ENCODE data around the gene USP22.
"Not testable (repeated sequence)": the region's sequence is repeated elsewhere in the genome, so short reads cannot be mapped to it uniquely, and the experiment has no call there.

USP22 gene

DNA sequence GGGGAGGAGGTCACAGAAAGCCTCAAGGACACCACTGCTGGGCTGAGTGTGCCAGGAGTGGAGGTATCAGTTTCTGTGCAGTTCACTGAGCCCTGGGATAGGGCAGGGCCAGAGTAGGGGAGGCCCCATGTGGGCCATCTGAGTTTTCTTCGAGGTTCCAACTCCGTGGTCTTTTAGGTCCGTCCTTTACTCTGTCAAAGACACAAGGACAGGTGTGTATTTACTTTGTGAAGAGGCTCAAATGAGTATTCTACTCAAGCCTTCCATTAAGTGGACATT lies 59.5 kb downstream of the USP22 start:
- no peak for DNase-seq

DNA sequence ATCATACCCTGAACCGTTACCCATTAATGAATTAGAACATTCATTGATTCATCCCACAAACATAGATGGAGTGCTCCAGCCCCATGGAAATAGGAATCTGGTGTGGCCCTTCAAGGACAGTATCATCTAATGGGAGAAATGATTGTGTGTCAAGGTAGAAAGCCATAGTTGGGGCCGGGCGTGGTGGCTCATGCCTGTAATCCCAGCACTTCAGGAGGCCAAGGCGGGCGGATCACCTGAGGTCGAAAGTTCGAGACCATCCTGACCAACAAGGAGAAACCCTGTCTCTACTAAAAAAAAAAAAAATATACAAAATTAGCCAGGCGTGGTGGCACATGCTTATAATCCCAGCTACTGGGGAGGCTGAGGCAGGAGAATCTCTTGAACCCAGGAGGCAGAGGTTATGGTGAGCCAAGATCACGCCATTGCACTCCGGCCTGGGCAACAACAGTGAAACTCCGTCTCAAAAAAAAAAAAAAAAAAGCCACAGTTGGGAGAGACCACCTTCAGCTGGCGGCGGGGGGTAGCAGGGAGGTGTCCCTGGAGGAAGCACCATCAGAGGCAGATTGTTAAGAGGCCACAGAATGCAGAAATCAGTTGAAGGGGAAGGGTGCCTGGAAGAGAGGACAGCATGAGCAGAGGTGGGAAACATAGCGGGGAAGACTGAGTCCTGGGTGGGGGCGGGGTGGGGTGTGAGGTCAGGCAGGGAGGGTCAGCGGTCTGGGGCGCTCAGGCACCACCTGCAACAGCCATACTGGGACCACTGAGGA lies 60.0 kb downstream of the USP22 start:
- no peak for DNase-seq

DNA sequence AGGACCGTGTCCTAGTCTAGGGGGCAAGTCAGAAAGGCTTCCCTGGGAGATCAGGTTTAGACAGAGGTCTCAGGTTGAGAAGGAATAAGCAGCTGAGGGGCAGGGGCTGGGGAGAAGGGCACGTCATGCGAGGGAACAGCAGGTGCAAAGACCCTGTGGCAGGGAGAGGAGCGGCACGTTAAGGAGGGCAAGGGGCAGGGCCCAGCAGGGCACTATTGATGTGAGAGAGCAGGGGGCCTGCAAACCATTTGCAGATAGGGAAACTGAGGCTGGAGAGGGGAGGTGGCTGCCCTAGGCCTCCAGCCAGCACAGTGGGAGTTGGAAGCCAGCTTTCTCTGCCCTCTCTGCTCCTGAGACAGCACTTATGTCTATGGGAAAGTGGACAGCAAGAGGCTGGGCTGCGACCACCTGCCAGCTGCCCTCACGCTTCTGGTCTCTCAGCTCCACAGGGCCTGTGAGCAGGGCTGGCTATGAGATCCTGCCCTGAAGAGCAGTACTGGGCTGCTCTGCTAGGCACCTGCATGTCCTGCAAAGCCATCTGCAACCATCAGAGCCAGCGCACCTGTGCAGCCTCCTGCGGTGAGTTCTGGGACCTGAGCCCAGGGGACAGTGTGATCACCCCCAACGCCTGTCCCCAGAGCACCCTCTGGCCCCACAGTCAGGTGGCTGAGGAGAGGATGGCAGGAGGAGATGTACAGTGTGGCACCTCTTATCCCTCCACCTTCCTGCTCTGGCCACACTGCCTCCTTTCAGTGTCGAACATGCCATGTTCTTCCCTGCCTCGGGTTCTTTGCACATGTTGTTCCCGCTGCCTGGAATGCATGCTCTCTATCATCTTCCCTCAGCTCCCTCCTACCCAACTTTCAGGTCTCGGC lies 61.5 kb downstream of the USP22 start:
- no peak for DNase-seq

DNA sequence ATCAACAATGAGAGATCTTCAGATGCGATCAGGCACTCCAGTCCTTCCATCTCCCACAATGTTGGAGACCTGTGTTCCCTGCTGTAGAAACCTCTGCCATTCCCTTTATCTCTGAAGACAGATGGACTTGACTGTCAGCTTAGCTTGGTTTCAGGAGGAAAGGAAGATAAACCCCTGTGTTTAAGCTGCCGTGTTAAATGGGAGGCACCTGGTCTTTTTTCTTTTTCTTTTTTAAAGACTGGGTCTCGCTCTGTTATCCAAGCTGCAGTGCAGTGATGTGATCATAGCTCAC lies 63.1 kb downstream of the USP22 start:
- no peak for DNase-seq

DNA sequence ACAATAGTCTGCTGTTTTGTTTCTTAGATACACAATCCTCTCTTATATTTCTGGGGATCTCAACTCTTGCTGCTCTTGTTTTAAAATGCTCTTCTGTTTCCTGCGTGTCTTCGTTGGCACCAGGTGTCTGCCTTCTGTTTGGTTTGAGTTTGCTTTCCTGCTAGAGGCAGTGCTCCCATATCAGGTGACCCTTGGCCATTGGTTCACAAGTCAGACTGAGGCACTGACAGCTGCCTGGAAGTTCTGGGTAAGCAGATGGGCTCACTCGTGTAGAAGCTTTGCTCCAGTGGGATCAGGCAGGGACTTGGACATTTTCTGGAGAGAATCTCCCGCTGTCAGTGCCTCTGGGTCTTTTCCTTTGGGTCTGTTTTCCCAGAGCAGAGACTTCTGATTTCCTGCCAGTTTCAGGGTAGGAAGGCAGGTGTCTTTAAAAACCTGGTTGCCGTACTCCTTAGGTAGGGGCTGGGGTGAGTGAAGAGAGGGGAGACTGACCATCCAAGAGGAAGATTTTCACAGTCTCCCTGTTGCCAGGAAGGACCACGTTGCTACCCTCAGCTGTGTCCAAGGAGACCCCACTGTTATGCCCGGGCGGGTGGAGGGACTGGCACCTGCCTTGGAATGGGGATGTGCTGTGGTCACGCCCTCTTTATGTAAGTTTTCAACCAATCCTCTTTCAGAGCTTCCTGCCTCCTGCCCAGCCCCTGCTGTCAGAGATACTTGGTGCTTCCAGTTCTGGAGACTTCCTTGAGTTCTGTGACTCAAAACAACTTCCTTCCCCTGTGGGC lies 63.6 kb downstream of the USP22 start:
- not testable (repeated sequence) for DNase-seq

DNA sequence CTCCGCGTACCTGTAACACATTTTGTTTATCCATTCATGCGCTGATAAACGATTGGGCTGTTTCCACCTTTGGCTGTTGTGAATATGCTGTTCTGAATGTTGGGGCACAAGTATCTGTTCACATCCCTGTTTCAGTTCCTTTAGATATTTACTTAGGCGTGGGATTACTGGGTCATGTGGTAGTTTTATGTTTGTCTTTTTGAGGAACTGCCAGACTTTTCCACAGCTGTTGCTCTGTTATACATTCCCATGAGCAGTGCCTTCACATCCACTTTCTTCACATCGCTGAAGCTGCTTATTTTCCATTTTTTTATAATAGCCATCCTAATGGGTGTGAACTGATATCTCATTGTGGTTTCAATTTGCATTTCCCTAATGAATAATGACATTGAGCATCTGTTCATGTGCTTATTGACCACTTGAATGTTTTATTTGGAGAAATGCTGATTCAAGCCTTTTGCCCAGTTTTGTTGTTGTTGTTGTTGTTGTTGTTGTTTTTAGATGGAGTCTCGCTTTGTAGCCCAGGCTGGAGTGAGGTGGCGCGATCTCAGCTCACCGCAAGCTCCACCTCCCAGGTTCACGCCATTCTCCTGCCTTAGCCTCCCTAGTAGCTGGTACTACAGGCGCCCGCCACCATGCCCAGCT lies 65.1 kb downstream of the USP22 start:
- not testable (repeated sequence) for DNase-seq

DNA sequence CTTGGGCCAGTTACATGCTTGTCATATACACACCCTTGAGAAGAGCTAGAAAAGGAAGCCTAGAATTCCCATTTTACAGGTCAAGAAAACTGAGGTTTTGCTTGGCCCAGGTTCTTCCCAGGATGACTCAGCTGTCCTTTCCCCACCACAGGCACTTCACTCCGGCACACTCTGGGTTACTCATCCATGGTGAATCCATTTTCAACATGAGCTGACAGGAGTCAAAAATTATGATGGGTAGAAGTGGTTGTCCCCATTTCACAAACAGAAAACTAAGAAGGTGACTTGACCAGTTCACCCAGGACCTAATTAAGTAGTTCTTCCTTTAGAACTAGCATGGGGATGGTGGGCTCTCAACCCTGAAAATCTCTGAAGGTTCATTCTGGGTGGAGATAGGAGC lies 67.2 kb downstream of the USP22 start:
- DNase-seq, result no peak

DNA sequence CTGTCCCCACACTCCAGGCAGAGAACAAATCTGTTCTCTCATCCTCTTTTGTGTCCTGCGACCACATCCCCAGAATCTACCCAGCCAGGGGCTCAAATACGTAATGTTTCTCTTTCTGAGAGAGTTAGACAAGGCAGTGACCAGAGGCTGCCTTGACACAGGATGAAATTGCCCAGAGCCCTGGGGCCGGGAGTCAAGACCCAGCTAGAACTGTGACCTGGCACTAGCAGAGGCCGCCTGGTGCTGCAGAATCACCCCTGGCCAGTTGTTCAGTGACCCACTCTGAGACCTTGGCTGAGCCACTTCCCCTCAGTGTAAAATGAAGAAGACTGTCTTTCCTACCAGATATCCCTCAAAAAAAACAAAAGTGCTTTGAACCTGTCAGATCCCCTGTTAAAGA lies 72.5 kb downstream of the USP22 start:
- no peak for DNase-seq

DNA sequence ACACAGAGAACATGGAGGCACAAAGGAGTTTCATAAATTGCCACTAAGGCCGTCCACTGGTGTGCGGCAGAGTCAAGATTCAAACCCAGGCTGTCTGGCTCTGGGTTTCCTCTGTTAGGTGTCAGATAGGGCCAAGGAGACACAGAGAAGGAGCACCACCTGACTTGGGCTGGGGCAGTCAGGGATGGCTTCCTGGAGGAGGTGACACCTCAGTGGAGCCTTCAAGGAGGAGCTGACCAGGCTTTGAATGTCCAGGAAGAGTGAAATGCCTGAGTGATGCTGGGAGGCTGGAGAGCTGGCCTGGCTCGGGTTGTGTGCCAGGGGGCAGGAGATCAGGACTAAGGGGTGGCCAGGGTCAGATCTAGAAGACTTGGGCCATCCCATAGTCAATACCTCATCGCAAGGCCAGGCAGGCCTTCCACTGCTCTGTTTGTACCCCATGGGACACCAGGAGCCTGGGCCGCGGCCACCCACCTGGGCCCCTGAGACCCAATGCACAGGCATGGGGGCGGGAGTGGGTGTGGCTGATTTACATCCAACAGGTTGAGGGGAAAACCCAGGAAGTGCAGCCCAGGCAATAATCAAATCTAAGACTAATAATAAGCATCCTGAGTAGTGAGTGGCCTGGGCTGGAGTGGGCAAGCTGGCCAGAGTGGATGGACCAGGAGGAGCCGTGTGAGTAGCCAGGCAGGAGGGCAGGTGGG lies 73.7 kb downstream of the USP22 start:
- DNase-seq, result no peak

DNA sequence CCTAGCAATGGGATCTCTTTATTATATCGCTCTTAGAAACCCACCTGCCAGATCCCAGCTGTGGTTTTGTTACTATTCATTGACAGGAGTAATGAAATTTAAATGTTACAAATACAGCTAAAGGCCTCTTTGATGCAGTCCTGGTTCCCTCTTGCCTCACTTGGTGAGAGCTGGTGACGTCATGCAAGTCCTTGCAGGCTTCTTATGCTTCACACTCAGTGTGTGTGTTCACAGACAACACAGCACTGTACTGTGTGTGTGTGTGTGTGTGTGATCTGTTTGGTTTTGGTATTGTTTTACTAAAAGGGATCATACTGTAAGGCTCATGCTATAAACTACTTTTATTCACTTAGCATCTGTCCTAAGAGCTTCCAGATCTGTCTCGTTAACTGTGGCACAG lies 75.0 kb downstream of the USP22 start:
- no peak for DNase-seq

DNA sequence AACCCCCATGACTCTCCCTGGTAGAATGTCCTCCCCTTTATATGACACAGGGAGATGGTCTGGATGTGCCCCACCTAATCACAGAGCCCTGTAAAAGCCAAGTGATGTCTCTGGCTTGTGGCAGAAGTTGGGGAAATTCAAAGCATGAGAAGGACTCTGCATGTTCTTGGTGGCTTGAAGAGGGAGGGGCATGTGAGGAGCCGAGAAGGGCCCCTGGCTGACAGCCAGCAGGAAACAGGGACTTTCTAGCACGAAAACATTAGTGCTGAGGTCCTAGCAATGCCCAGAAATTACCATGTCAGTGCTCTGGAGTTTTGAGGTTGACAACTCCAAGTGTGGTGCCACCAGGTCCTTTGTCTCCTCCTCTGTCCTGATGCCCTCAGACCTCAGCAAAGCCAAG lies 75.9 kb downstream of the USP22 start:
- no peak for DNase-seq

DNA sequence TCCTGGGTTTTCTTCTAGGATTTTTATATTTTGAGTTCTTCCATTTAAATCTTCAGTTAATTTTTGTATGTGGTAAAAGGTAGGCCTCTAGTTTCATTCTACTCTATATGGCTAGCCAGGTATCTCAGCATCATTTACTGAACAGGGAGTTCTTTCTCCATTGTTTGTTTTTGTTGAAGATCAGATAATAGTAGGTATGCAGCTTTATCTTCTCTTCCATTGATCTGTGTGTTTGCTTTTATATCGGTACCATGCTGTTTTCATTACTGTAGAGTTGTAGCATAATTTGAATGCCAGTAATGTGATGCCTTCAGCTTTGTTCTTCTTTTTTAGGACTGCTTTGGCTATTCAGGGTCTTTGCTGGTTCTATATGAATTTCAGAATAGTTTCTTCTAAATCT lies 77.3 kb downstream of the USP22 start:
- DNase-seq, result no peak

DNA sequence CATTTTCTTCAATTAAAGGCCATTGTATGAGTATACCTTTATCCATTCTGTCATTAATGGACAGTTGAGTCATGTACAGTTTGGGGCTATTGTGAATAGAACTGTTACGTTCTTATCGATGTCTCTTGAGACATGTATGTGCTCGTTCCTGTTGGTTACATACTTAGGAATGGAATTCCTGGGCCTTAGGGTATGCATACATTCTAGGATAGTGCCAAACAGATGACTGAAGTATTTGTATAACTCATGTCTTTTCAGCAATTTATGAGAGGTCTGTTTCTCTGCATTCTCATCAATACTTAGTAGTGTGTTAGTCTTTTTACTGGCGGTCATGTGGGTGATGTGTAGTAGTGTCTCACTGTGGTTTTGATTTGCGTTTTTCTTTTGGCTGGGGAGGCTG lies 81.2 kb downstream of the USP22 start:
- no peak for DNase-seq

DNA sequence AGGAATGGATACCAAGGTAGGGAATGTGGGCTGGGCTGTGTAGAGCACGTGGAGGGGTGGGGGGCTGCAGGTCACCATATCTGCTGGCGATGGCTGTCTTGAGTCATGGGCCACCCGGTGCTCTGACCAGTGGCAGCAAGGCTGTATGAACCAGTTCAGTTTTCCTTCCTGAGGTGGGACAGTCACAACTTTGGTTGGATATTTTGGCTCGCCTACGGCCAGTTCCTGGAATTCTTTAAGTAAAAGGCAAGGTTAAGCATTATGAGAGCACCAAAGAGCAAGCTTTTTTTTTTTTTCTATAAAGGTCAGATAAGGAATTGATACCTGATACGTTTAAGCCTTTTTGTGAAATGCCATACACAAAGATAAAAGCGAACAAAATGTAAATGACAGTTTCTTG lies 81.9 kb downstream of the USP22 start:
- no peak for DNase-seq

DNA sequence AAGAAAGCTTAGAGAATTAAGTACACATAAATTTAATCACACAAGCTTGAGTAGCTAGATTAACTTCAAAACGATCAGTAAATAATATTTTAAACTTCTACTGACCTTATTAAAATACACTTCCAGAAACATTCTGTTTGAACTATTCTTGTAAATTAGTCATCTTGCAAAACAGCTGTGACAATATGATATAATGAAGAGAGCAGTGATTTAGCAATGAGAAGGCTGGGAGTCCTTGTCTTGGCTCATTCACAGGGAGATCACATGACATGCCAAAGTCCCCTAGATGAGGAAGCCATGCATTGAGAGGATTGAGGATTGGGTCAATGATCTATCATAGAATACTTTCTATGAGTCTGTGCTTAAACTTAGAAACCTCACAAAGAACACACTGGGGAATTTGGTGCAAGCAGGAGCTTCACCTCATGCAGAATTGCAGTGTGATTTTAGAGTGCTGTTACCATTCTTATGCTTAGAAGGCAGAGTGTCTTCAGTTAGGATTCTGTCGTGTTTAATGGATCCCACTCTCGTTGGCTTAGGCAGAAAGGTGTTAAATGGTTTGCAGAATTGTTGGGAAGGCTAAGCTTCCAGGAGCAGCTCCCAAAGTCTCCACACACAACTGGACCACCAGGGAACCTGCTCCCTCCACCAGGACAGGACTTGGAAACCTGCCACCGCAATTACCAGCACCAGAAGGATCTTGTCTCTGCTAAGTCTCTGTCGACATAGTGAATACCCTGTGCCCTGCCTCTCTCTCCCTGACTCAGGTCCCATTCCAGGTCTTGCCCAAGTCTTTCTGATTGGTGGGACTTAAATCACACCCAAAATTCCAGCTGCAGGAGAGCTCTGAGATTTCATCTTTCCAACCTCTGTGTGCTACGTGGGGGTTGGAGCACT lies 87.1 kb downstream of the USP22 start:
- no peak for DNase-seq

DNA sequence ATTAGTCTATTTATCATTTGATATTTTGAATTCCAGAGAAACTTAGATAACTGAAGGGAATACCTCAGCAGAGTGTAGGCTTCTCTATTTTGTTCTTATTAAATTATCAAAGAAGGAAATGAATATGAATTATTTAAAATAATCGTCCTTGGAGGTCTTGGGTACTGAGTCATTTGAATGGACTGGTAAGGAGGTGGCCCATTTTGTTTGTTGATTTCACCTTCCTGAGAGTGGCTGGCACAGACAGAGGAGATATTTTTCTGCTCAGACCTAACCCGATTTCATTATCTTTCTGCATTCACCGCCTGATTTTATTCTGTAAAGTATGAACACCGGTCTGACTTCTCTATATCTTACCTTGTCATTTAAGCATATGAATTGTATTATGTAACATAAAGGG lies 88.0 kb downstream of the USP22 start:
- DNase-seq, result no peak

DNA sequence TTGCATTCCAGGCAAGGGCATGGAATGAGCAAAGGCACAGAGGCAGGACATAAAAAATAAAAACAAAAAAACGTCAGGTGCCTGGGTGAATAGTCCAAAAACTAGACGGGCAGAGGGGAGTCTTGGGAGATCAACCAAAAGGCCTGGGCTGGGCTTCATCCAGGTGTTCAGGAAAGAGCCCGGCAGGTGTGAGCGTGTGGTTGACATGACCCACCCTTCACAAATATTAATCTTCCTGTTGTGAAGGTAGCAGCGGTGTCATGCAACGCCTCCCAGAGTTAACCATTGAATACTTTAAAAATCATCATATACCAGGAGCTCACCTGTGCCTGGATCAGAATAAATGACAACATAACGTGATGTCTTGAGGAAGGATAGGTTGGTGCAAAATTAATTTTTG lies 90.6 kb downstream of the USP22 start:
- DNase-seq, result no peak

Measured in NK-92 treated with Interleukin-12 subunit alpha and Interleukin-12 subunit beta, amount 100 ng/mL, for 24 hours (cell line).